Effector CD4-positive, alpha-beta T cell (primary cell): Measurements from ENCODE around the gene TES.
"Not testable (repeated sequence)": the region's sequence is repeated elsewhere in the genome, so short reads cannot be mapped to it uniquely, and the experiment has no call there.

Source experiments
- DNase-seq: peaks from one replicate; pipeline ENCODE4 v3.0.0-alpha.2; 2020

Gene TES

GRCh38 chr7:116291937-116292336 is 81.6 kb downstream of the TES start:
- no peak for DNase-seq

- DNase-seq, result no peak
These were observed 82.0 kb downstream of the TES start for GRCh38 chr7:116292381-116292780.

- DNase-seq, result no peak
These were observed 82.8 kb downstream of the TES start for GRCh38 chr7:116293139-116293538.

GRCh38 chr7:116293633-116294032 is 83.3 kb downstream of the TES start:
- no peak for DNase-seq

GRCh38 chr7:116295903-116296302 is 85.6 kb downstream of the TES start:
- DNase-seq, result not testable (repeated sequence)

GRCh38 chr7:116298055-116298454 is 87.7 kb downstream of the TES start:
- no peak for DNase-seq

GRCh38 chr7:116298576-116298975 is 88.2 kb downstream of the TES start:
- DNase-seq, result no peak

- DNase-seq, result no peak
These were observed 95.4 kb downstream of the TES start for GRCh38 chr7:116305485-116306408.

- no peak for DNase-seq
These were observed 96.2 kb downstream of the TES start for GRCh38 chr7:116306409-116307048.

- DNase-seq, result no peak
These were observed 96.9 kb downstream of the TES start for GRCh38 chr7:116307253-116307652.
